GM04504 (cell line): ENCODE results near the gene LRRC45.

Source experiments
- DNase-seq: peaks from one replicate; pipeline ENCODE4 v3.0.0-alpha.2; 2012; ENCODE audit warnings: low read depth

The LRRC45 gene

GRCh38 chr17:82019690-82020571 is 3.2 kb upstream of the LRRC45 start:
- no peak for DNase-seq

- no peak for DNase-seq
These were observed 2.5 kb upstream of the LRRC45 start for GRCh38 chr17:82020572-82021106.

GRCh38 chr17:82021107-82021899 is 1.8 kb upstream of the LRRC45 start:
- DNase-seq = peak; percentile 60

GRCh38 chr17:82021900-82022309 is 1.2 kb upstream of the LRRC45 start:
- no peak for DNase-seq

DNA sequence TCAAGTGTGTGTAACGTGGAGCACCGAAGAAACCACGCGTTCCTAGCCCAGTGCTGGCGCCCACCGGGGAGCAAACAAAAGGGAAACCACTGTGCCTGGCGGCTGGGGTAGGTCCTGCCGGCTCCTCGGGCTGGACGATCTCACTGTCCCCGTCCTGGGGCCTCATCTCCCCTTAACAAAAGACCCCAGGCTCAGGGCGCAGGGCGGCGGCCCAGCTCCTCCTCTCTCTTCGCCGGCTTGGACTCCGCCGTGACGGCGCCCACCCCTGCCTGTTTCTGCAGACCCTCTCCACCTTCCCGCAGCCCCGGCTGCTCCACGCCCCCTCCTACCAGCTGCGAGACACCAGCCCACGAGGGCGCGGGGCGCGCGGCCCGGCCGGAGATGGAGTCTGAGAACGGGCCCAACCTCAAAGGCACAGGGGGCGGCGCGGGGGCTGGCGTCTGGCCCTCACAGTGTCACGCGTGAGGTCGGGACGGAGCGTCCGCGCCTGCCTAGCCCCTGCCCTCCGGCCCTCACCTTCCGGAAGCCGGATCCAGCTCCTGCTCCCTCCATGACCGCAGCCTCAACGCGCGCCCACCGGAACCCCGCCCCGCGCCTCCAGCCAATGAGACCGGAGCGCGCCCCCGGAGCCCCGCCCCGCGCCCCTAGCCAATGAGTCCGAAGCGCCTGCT is 660 bp upstream of the LRRC45 start, which contains the start of gene CENPX:
TSS of gene CENPX (minus strand) at position 569 of the 671 bp plus-strand sequence. CDS start at position 552, 17 bp downstream.
- DNase-seq = no peak

- DNase-seq = no peak
These were observed 539 bp downstream of the LRRC45 start for GRCh38 chr17:82023447-82024241.

GRCh38 chr17:82024859-82025258 is 1.8 kb downstream of the LRRC45 start:
- no peak for DNase-seq

DNA sequence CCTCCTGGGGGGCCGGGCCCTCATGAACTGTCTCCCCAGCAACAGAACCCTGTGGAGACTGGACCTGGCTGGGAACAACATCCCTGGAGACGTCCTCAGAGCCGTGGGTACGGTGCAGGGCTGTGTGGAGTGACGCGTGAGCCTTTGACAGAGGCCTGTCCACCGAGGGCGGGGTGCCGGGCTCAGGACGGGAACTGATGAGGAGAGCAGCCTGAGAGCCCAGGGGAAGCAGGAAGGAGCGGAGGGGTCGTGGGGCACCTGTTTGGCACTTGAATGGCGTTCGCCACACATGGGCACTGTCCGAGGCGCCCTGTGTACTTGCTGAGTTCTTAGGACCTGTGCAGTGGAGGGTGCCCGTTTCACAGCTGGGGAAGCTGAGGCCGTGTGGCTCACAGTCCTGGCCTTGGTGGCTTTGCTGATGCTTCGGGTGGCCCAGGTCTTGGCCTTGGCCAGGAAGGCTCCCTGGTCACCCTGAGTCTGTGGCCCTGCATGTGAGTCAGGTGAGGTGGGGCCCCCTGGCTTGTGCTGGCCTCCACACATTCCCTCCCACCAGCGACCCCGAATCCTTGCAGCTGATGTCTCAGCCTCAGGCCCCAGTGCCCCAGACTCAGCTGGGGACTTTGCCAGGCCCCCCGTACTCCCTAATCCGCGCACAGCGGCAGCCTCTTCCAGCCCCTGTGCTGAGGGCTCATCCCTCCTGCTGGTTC is 2.4 kb downstream of the LRRC45 start:
- DNase-seq = no peak

DNA sequence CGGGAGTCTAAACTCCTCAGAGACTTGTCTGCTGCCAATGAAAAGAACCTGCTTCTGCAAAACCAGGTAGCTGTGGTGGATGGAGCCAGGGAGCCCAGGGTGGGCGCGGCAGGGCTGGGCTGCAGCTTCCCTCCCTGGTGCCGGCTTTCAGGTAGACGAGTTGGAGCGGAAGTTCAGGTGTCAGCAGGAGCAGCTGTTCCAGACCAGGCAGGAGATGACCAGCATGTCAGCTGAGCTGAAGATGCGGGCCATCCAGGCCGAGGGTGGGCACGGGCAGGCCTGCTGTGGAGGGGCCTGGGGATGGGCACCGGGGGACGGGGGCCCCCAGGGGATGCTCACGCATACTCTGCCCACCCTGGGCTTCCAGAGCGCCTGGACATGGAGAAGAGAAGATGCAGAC is 5.1 kb downstream of the LRRC45 start:
- DNase-seq = no peak

- DNase-seq = no peak
These were observed 5.9 kb downstream of the LRRC45 start for GRCh38 chr17:82028966-82029365.

- DNase-seq = no peak
These were observed 6.3 kb downstream of the LRRC45 start for GRCh38 chr17:82029391-82029790.

DNA sequence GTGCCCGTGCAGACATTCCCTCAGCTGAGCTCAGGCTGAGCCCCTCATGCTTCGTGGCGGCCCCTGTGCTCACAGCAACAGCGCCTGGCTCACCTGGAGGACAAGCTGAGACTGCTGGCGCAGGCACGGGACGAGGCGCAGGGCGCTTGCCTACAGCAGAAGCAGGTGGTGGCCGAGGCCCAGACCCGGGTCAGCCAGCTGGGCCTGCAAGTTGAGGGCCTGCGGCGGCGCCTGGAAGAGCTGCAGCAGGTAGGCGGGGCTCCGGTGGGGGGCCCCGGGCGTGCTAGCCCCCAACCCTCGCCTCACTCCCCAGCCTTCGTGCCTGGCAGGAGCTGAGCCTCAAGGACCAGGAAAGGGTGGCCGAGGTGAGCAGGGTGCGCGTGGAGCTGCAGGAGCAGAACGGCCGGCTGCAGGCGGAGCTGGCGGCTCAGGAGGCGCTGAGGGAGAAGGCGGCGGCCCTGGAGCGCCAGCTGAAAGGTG is 6.9 kb downstream of the LRRC45 start:
- DNase-seq = no peak

GRCh38 chr17:82030470-82031302 is 7.6 kb downstream of the LRRC45 start:
- DNase-seq = peak; percentile 55

GRCh38 chr17:82031303-82031884 is 8.3 kb downstream of the LRRC45 start, which contains the start of gene RAC3:
RAC3 (plus strand) TSS chr17:82031678; CDS start chr17:82031762, 84 bp downstream.
- DNase-seq = no peak

DNA sequence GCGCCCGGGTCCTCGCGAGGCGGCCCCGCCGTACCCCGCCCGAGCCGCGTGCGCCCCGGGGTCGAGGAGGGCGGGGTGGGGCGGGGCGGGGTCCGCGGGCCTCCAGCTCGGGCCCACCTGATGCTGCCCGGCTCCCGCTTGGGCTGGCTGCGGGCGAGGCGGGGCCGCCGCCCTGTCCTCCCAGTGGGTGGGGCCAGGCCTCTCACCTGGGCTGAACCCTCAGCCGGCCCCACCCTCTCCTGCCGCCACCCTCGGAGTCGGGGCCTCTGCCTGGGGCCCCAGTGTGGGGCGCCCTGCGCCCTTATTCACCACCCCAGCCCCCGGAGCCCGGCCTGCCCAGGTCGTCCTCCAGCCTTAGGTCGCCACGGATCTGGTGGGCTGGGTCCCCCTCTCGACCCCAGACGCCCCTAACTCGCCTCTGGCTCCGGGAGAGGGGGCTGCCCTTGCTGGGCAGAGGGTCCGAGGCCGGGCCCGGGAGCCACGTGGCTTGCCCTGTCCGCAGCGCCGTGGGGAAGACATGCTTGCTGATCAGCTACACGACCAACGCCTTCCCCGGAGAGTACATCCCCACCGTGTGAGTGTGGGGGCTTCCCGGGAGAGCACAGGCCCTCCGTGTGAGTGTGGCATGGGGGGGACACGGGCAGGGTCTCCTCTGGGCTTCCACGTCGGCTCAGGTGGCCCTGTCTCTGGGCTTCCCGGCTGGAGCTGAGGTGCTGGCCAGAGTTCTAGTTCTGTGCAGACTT is 9.0 kb downstream of the LRRC45 start:
- DNase-seq = no peak

DNA sequence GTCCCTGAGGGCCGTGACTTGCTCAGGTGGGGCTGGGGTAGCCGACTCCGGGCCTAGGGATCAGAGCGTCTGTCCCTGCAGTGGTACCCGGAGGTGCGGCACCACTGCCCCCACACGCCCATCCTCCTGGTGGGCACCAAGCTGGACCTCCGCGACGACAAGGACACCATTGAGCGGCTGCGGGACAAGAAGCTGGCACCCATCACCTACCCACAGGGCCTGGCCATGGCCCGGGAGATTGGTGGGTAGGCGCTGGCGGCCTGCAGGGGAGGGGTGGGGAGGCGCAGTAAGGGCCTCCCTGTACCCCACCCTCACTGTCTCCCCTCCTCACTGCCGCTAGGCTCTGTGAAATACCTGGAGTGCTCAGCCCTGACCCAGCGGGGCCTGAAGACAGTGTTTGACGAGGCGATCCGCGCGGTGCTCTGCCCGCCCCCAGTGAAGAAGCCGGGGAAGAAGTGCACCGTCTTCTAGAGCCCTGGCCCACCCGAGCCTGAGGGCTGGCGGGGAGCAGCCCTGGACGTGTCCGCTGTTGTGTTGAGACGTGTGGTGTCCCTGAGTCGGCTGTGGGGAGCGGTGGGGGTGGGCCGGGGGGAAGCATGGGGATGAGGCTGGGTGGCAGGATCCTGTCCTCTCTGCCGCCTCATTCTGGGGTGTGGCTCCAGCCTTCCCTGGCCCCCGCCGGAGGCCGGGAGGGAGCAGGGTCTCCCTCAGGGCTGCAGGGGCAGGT is 10.4 kb downstream of the LRRC45 start:
- no peak for DNase-seq

DNA sequence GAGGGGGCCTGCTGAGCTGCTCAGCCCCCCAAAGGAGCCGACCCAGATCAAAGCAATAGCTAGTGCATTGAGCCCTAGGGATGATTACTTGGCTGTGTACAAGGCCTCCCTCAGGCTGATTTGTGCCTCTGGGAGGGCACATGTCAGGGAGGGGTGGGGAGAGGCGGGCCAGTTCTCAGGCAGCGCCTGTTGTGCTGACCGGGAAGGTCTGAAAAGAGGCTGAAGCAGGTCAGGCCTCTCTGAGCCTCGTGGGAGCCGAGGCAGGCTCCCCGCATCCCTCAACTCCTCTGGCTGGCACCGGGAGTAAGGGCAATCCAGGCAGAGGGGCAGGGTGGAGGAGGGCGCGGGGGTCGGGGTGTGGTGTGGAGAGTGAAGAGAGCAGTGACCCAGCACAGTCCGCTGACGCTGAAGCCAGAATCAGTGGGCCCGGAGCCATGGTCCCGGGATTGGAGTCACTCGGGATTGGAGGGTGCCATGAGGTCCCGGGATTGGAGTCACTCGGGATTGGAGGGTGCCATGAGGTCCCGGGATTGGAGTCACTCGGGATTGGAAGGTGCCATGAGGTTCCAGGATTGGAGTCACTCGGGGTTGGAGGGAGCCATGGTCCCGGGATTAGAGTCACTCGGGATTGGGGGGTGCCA is 11.4 kb downstream of the LRRC45 start:
- DNase-seq = no peak
